PFSK-1 (cell line): ENCODE results near the gene FOLR2.

Source experiments
- FOXP2 ChIP-seq: optimal IDR thresholded peaks from 2 replicates; pipeline ENCODE3; 2011; ENCODE audit warnings: borderline replicate concordance, control low read depth, inconsistent platforms; ENCODE audit not compliant: insufficient read depth; ENCODE audit errors: extremely low read length, extremely low read depth
- POLR2AphosphoS5 ChIP-seq: IDR thresholded peaks from 2 replicates; pipeline ENCODE4 v1.6.1; 2012; ENCODE audit warnings: low read depth, mild to moderate bottlenecking, control low read depth, low read length, moderate library complexity
- SIN3A ChIP-seq: IDR thresholded peaks from 2 replicates; pipeline ENCODE4 v1.6.1; 2012; ENCODE audit warnings: mild to moderate bottlenecking, low read length, moderate library complexity, borderline replicate concordance; ENCODE audit not compliant: insufficient read depth
- TF ChIP-seq, protein P1 (sequence below), 2 experiments: IDR thresholded peaks; 2 replicates each; pipeline versions ENCODE4 v1.6.1 to v1.8.0; 2011 to 2012; ENCODE audit warnings: low read depth in 2 of 2, low read length in 2 of 2, control low read depth in 1 of 2, inconsistent platforms in 1 of 2, mild to moderate bottlenecking in 1 of 2, moderate library complexity in 1 of 2; ENCODE audit not compliant: insufficient read depth in 1 of 2

GRCh38 chr11:72259490-72259889, 42.9 kb downstream of the FOLR2 start:
- TF ChIP-seq POLR2AphosphoS5 (no peak), SIN3A (no peak), FOXP2 (no peak)
- TF ChIP-seq, protein P1, sequence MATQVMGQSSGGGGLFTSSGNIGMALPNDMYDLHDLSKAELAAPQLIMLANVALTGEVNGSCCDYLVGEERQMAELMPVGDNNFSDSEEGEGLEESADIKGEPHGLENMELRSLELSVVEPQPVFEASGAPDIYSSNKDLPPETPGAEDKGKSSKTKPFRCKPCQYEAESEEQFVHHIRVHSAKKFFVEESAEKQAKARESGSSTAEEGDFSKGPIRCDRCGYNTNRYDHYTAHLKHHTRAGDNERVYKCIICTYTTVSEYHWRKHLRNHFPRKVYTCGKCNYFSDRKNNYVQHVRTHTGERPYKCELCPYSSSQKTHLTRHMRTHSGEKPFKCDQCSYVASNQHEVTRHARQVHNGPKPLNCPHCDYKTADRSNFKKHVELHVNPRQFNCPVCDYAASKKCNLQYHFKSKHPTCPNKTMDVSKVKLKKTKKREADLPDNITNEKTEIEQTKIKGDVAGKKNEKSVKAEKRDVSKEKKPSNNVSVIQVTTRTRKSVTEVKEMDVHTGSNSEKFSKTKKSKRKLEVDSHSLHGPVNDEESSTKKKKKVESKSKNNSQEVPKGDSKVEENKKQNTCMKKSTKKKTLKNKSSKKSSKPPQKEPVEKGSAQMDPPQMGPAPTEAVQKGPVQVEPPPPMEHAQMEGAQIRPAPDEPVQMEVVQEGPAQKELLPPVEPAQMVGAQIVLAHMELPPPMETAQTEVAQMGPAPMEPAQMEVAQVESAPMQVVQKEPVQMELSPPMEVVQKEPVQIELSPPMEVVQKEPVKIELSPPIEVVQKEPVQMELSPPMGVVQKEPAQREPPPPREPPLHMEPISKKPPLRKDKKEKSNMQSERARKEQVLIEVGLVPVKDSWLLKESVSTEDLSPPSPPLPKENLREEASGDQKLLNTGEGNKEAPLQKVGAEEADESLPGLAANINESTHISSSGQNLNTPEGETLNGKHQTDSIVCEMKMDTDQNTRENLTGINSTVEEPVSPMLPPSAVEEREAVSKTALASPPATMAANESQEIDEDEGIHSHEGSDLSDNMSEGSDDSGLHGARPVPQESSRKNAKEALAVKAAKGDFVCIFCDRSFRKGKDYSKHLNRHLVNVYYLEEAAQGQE (IDR thresholded peaks at IDR 0.05; ENCODE audit: insufficient read depth in 1 of 2, low read depth in 2 of 2, low read length in 2 of 2), result no peak
